Measurements from ENCODE around the gene BDNF. TPM values are rescaled to one million over a fixed set of nuclear protein-coding genes. Genes with fewer than 3 reads are reported as not detected.

Gene BDNF
- total RNA-seq, 1 experiment from 2014 or later, result 6.3 TPM

DNA sequence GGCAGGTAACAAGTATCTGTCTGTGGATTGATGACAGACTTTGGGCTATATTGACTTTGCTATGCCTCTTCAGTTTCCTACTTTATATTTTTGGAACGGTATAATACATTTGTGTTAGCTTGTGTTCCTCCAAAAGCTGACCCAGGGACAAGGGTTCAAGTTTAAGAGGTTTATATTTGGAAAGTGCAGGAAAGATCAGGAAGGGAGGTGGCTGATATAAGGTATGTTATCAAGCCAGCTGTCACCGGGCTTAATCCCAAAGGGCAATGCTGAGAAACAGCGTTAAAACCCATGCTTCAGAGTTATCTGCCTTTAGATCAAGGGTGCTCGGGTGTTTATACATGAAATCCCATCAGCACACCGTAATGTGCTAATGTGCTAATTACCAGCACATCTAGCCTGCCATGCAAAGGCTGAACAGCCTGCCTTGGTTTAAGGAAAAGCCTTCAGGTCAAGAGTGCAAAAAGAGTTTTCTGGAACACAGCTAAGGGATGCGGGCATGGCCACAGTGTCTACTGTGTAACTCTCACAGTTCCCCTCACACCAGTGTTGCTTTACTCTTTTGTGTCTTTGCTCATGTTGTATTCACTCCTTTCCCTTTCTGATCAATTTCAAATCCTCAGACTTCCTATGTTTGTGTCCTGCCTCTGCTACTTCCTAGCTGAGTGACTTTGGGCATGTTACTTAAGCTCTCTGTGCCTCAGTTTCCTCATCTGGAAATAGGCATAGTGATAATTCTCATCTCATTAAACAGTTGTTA, 77.5 kb downstream of the BDNF start:
- H3K27ac Mint-ChIP-seq (ENCODE audit: low read depth, unreplicated experiment), result no peak overlapping the region
- peaks cover 3% of the 10 kb centered on the region for H3K36me3 Mint-ChIP-seq (ENCODE audit: insufficient read depth, unreplicated experiment)
- H3K4me1 Mint-ChIP-seq (ENCODE audit: insufficient read depth, unreplicated experiment), result no peaks in the 10 kb centered on the region
- no TSS peak for BruUV-seq (replicated peaks)
- TF ChIP-seq, protein P1, sequence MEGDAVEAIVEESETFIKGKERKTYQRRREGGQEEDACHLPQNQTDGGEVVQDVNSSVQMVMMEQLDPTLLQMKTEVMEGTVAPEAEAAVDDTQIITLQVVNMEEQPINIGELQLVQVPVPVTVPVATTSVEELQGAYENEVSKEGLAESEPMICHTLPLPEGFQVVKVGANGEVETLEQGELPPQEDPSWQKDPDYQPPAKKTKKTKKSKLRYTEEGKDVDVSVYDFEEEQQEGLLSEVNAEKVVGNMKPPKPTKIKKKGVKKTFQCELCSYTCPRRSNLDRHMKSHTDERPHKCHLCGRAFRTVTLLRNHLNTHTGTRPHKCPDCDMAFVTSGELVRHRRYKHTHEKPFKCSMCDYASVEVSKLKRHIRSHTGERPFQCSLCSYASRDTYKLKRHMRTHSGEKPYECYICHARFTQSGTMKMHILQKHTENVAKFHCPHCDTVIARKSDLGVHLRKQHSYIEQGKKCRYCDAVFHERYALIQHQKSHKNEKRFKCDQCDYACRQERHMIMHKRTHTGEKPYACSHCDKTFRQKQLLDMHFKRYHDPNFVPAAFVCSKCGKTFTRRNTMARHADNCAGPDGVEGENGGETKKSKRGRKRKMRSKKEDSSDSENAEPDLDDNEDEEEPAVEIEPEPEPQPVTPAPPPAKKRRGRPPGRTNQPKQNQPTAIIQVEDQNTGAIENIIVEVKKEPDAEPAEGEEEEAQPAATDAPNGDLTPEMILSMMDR (IDR thresholded peaks at IDR 0.05; ENCODE audit: unreplicated experiment), result no peak
- no peak overlapping the region for H3K4me3 Mint-ChIP-seq (ENCODE audit: unreplicated experiment)
- CTCF ChIA-PET, result interaction anchor here (0.7 to 0.9 kb wide), 3 partner anchors 10 to 16 kb away, joined by 3 to 4 read pairs (median 4); no protein-coding TSS in a partner anchor
- H3K9me3 Mint-ChIP-seq (ENCODE audit: unreplicated experiment), result no peaks in the 10 kb centered on the region
- POLR2A ChIA-PET, result no interaction called here
- DNase-seq (ENCODE audit: unreplicated experiment), result no peak
- no peaks in the 10 kb centered on the region for H3K27me3 Mint-ChIP-seq (ENCODE audit: insufficient read depth, unreplicated experiment)
- intact Hi-C loops (cut with micrococcal nuclease), result no loop called here

DNA sequence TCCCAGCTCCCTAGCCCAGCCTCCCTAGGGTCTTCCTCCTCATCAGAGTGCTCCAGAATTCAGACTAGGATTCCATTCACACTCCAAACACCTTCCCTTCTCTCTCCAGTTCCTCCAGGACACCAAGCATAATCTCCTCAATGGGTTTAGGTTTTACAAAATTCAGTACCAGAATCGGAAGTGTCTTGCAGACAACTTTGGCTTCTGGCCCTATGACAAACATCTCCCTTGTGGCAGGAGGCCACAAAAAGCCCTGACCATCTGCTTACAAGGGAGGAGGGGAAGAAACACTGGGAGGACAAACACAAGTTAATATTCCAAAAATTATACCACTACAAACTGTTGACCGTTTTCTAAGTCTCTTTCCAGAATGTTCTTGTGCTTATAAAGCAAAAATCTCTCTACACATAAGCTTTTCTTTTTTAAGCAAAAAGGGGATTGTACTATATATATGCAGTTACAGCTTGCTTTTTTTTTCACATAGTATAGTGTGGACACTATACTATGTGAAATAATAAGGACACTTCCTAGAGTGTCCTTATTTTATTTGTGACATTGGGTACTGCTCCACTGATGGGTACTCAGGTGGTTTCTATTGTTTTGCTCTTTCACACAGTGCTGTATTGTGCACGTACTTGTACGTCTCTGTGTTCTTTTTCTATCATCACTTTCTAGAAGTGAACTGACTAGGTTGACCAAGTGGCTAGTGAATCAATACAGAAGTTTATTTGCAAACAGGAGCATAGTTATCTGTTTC, 78.7 kb downstream of the BDNF start:
- peak; percentile 3 for DNase-seq (ENCODE audit: unreplicated experiment)
- intact Hi-C loops (cut with micrococcal nuclease), result no loop called here
- BruUV-seq (replicated peaks), result no TSS peak
- Mint-ChIP-seq H3K27ac (ENCODE audit: low read depth, unreplicated experiment) (no peak overlapping the region), H3K9me3 (ENCODE audit: unreplicated experiment) (no peaks in the 10 kb centered on the region), H3K27me3 (ENCODE audit: insufficient read depth, unreplicated experiment) (no peaks in the 10 kb centered on the region), H3K4me3 (ENCODE audit: unreplicated experiment) (no peak overlapping the region), H3K4me1 (ENCODE audit: insufficient read depth, unreplicated experiment) (no peaks in the 10 kb centered on the region), H3K36me3 (ENCODE audit: insufficient read depth, unreplicated experiment) (peaks cover 6% of the 10 kb centered on the region)
- ChIA-PET CTCF (no interaction called here), POLR2A (no interaction called here)
- TF ChIP-seq, protein P1 (IDR thresholded peaks at IDR 0.05; ENCODE audit: unreplicated experiment), result no peak

DNA sequence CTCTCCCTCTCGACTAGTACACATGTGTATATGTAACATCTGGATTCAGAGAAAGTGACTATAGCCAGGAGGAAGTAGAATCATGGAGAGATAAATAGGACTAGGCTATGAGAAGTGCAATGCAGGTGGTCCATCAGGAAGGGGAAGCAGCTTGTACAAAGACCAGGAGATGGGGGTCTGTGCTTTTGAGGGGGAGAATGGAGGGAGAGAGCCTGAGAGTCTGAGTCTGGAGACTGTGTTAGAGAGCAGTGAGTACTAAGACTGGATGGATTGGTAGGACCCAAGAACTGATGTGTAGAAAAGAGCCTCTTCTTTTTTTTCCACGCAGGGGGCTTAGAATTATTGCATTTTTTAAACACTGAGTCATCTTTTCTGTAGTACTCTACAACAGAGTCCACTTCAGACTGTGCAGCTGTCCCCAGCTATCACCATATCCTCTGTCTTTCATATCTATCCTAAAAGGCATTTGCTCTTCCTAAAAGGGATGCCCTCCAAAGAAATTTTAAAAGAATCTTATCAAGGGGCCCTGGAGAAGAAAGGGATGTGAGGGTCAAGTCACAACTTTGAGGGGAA, 80.4 kb downstream of the BDNF start:
- no peaks in the 10 kb centered on the region for H3K9me3 Mint-ChIP-seq (ENCODE audit: unreplicated experiment)
- H3K36me3 Mint-ChIP-seq (ENCODE audit: insufficient read depth, unreplicated experiment), result peaks cover 6% of the 10 kb centered on the region
- no peak overlapping the region for H3K4me3 Mint-ChIP-seq (ENCODE audit: unreplicated experiment)
- POLR2A ChIA-PET, result no interaction called here
- TF ChIP-seq, protein P1 (IDR thresholded peaks at IDR 0.05; ENCODE audit: unreplicated experiment), result no peak
- no peak overlapping the region for H3K27ac Mint-ChIP-seq (ENCODE audit: low read depth, unreplicated experiment)
- no TSS peak for BruUV-seq (replicated peaks)
- CTCF ChIA-PET, result no interaction called here
- H3K27me3 Mint-ChIP-seq (ENCODE audit: insufficient read depth, unreplicated experiment), result no peaks in the 10 kb centered on the region
- H3K4me1 Mint-ChIP-seq (ENCODE audit: insufficient read depth, unreplicated experiment), result no peaks in the 10 kb centered on the region
- intact Hi-C loops (cut with micrococcal nuclease), result no loop called here
- DNase-seq (ENCODE audit: unreplicated experiment), result no peak

GRCh38 chr11:27619039-27619574, 81.1 kb downstream of the BDNF start:
- Mint-ChIP-seq H3K9me3 (ENCODE audit: unreplicated experiment) (no peaks in the 10 kb centered on the region), H3K27ac (ENCODE audit: low read depth, unreplicated experiment) (no peak overlapping the region), H3K4me1 (ENCODE audit: insufficient read depth, unreplicated experiment) (no peaks in the 10 kb centered on the region), H3K27me3 (ENCODE audit: insufficient read depth, unreplicated experiment) (no peaks in the 10 kb centered on the region), H3K36me3 (ENCODE audit: insufficient read depth, unreplicated experiment) (peaks cover 6% of the 10 kb centered on the region), H3K4me3 (ENCODE audit: unreplicated experiment) (no peak overlapping the region)
- BruUV-seq (replicated peaks), result no TSS peak
- intact Hi-C loops (cut with micrococcal nuclease), result no loop called here
- ChIA-PET POLR2A (no interaction called here), CTCF (no interaction called here)
- DNase-seq (ENCODE audit: unreplicated experiment), result no peak
- TF ChIP-seq, protein P1 (IDR thresholded peaks at IDR 0.05; ENCODE audit: unreplicated experiment), result no peak
